HG03342 (cell line): ENCODE data around the gene PIF1.
"Not testable (repeated sequence)": the region's sequence is repeated elsewhere in the genome, so short reads cannot be mapped to it uniquely, and the experiment has no call there.

ENCODE experiments used
- ATAC-seq: cut with Tn5 transposase; IDR thresholded peaks from one replicate; pipeline ENCODE4 v1.9.1; 2021; ENCODE audit warnings: mild to moderate bottlenecking, moderate library complexity; ENCODE audit not compliant: unreplicated experiment

PIF1 gene

DNA sequence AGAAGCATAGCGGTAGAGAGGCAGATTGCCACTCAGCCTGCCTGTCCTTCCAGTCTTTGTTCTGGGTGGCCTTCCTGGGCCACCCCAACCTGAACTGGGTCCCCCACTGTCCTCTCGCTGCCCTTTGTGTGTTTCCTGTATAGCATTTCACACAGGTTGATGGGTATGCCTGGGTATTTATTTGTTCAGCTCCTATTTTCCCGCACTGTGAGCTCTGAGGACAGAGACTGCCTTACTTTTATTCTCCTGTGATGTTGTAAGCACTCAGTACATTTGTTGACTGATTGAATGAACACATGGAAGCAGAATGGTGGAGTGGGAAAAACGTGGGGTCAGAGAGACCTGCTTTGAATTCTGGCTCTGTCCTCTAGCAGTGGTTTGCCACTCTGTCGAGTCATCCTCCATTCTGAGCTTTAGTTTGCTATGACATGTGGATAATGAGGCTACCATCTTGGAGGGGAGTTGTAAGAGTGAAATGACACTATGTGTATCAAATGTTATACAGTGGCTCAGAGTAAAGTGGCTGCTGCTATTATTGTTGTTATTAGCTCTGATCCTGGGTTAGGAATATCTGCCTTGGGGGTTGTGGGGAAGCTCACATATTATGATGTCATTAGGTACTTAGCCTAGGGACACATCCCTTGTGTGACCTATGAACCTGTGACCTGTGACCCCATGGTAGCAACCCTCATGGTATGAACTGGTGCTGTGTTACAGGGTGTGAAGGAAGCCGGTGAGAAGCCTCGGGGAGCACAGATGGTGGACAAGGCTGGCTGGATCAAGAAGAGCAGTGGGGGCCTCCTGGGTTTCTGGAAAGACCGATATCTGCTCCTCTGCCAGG is 22.6 kb upstream of the PIF1 start:
- ATAC-seq = no peak

DNA sequence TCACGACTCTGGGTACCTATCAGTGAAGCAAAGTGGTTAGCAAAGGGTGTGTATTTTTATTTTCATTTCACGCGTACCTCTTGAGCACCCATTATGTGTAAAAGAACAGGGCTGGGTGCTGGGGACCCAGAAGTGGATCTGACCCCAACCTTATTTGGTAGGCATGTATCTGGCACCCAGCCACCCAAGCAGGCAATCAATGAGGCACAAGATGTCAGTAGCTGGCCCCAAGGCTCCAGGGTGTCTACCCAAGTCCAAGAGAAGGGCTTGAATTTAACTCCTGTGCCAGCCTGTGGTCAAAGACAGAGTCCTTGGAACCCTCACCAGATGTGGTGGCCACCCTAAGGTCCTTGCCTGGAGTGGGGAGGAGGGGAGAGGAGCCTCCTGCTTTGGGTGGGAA is 22.0 kb upstream of the PIF1 start:
- ATAC-seq = no peak

DNA sequence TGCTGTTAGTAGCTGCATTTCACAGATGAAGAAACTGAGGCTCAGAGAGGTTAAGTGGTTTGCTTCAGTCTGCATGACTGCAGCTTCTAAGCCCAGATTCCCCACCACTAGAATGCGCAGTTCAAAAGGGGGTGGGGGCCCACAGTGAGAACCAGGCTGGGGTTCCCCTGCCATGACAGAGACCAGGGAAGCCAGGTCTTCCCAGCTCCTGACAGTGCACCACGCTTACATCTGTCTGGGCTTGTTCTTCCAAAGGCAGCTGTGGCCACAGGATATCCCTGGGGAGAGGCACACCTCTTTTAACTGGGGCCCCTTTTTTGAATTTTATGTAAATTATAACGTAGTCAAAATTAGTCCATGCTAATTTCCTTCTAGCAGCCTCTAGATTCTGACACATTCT is 21.6 kb upstream of the PIF1 start:
- no peak for ATAC-seq

DNA sequence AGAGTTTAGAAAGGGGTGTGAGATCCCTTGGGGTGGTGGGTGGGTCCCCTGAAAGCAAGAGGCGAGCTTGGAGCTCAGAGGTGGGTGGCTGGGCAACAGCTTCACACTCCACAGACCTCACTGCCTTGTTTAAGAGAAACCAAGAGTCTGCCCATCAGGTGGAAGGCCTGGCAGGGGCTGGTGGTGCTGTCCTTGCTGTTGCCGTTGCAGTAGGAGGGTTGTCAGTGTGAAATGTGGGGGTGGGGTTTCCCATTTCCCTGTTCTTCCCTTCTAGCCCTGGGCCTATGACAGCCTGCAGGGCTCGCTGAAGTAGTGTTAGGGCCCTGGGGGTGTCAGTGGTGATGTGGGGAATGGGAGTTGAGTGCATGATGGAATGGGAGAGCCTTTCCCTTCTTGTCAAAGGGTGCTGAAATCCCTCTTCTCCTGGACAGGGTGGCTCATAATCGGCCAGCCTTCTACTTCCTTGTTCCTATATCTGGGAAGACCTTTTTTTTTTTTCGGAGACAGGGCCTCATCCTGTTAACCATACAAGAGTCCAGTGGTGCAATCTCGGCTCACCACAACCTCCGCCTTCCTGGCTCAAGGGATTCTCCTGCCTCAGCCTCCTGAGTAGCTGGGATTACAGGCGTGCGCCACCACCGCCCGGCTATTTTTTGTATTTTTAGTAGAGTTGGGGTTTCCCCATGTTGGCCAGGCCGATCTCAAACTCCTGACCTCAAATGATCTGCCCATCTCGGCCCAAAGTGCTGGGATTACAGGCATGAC is 20.6 kb upstream of the PIF1 start:
- no peak for ATAC-seq

DNA sequence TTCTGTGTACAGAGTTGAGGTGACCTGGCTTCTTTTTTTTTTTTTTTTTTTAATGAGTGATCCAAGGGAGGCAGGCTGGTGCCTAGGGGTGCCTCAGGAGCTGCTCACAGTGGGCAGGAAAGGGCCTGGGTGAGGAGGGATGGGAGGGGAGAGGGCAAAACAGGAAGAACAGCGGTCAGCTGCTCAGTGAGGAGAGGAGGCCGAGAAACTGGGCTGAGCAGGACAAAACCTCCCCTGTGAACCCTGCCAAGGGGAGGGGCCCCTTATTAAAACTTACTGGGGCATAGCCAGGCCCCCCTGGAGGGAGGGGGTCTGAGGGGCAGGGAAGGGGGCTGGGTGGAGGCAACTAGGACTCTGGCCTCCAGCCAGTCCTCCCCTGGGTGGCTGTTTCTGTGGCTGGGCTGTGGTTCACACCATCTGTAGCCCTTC is 19.8 kb upstream of the PIF1 start:
- no peak for ATAC-seq

- no peak for ATAC-seq
Measured at GRCh38 chr15:64844576-64845145, 19.2 kb upstream of the PIF1 start.

DNA sequence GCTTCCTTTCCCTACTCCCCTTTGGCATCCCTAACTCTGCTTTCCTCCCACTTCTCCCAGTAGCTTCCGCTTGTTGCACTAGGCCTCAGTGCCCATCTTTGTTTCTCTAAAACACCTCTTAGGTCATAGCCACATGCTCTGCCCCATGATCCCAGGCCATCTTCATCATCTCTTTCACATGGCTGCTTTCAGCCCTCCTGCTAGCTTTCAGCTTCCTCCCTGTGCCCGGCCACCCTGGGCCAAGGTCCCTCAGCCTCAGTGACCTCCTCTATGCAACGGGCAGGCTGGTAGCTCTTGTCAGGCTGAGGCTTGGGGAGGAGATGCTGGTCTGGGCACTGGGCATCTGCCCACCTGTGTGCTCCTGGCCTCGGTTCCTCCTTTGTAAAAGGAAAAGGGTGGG is 18.5 kb upstream of the PIF1 start:
- no peak for ATAC-seq

DNA sequence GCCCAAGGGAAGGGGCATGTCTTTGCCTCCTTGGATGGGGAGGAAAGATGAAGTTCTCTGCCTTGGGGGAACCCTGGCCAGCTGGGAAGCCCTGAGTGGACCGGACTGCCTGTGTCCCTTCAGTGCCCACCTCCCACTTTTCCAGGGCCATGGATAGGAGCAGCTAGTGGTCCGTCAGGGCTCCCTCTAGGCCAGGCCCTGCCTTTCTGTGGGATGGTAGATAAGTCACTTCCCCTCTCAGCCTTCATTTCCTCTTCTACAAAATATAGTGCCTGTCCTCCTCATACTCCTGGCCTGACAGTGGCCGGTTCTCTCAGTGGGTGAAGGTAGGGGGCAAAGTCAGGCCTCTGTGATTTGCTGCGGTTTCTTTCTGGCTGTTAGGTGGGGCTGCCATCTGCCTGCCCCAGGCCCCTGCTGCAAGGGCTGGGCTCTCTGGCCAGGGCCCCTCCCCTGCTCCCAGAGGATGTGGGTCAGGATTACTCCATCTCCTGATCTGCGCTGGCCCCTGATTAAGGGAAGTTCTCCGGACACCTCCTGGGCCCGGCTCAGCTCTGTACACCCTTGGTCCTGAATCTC is 17.6 kb upstream of the PIF1 start:
- no peak for ATAC-seq

DNA sequence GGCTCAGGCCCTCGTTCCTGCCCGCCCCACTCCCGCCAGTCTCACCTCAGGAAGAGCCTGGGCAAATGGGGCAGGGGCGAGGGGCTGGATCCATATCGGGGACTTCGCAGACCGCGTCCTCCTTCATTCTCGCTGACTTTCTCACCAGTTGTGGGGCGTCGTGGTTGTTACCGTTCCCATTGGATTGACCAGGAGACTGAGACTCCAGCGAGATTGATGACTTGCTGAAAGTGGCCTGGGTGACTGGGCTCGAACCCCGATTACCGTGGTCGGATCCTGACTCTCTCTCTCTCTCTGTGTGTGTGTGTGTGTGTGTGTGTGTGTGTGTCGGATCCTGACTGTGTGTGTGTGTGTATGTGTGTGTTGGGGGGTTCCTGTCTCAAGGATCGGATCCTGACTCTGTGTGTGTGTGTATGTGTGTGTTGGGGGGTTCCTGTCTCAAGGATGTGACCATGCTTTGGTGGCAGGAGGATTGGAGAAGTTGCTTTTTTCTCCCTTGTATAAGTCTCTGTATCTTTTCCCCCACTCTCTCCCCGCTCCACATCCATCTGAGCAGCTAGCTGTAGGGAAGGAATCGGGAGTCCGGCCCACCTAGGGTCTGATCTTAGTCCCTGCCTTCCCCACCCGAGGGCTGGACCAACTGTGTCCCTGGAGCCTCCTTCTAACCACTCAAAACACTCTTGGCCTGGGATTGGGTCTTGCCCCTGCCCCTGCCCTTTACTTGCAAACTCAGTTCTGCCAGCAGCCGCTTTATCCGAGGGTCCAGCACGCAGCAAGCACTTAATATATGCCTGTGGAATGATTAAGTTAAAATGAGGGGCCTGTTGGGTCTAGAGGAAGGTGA is 16.9 kb upstream of the PIF1 start:
- no peak for ATAC-seq

GRCh38 chr15:64841344-64842095 is 16.1 kb upstream of the PIF1 start, which contains the start of gene PLEKHO2:
TSS of gene PLEKHO2 (plus strand) at chr15:64841915. CDS start at chr15:64842017, 102 bp downstream.
- peak; percentile 62 for ATAC-seq

GRCh38 chr15:64841060-64841343 is 15.6 kb upstream of the PIF1 start:
- ATAC-seq = no peak

DNA sequence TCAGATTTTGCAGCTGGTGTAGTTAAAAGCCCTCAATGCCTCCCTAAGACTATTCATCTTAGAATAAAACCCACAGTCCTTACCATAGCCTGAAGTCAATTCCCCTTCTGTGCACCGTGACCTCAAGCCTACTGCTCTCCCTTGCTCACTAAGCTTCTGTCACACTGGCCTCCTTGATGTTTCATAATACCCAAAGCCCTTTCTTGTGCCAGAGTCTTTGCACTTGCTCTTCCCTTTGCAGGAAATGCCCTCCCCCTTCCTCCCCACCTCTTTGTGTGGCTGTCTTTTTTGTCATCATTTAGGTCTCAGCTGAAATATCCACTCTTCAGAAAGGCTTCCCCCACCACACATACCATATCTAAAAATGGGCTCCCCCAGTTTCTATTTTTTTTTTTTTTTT is 12.1 kb upstream of the PIF1 start:
- ATAC-seq = no peak

DNA sequence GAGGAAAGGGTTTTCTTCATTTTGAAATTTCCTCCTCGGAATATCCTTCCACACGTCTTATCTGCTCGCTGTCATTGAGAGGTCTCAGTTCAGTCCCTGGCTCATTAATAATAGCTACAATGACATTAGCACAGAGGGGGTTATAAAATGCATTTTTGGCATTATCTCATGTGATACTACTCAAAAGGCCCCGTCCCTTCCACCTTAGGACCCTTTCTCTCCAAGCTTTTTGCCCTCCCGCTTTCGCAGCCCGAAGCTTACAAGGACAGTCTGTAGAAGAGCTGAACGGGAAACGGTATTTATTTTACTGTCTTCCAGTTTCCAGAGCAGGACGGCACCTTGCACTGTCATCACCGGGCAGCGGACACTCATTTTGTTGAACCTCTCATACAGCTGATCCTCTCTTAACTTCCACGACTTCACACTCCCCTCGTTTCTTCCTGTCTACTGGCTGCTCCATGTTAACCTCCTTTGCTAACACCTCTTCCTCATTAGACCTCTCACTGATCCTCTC is 10.6 kb upstream of the PIF1 start:
- ATAC-seq = no peak

DNA sequence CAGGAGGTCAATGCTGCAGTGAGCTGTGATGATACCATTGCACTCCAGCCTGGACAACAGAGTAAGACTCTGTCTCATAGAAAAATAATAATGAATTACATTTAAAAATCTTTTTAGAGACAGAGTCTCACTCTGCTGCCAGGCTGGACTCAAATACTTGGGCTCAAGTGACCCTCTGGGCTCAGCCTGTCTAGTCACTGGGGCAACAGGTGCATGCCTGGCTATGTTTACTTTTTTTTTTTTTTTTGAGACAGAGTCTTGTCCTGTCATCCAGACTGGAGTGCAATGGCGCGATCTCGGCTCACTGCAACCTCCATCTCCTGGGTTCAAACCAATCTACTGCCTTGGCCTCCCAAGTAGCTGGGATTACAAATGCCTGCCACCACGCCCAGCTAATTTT is 8.2 kb upstream of the PIF1 start:
- ATAC-seq = no peak

DNA sequence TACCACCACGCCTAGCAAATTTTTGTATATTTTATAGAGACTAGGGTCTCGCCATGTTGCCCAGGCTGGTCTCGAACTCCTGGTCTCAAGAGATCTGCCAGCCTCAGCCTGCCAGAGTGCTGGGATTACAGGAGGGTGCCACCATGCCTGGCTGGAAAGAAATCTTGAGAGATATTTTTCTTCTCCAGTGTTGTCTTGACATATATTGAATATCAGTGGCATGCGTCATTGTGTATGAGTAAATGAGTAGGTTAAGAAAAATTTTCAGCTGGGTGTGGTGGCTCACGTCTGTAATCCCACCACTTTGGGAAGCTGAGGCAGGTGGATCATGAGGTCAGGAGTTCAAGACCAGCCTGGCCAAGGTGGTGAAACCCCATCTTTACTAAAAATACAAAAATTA is 3.5 kb upstream of the PIF1 start:
- no peak for ATAC-seq

DNA sequence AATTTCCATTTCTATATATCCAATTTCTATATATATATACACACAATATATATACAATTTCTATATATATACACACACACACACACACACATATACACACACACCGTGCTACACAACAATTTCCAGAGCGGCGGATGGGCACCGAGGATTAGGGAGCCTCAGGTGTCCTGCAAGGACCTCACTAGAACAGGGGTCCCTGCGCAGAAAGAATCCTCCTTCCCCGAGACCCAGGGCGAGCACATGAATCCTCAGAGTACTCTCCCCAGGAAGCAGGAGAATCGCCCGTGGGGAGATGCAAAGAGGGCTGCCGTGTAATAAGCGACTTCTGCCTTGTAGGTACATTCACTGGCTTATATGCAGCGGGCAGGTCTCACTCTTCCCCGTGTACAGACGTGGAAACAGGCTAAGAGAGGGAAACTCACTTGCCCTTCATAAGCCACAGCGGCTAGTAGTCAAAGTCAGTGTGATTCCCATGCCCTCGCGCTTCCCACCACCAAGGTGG is 467 bp downstream of the PIF1 start:
- ATAC-seq = peak; percentile 1

DNA sequence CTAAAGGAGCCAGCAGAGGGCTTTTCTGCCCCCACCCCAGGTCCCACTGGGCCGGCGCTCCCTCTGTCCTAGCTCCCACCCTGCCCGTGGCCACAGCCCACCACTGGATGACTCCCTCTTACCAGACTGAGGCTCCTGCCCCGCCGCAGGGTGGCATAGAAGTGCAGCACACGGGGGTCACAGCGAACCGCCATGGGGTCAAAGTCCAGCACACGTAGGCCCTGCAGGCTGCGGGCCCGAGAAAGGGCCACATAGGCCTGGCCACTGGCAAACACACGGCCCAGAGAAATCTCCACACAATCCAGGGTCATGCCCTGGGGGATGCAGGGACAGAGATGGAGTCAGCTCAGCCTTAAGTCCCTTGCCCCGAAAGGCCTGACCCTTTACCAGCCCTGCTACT is 9.0 kb downstream of the PIF1 start:
- ATAC-seq = no peak

DNA sequence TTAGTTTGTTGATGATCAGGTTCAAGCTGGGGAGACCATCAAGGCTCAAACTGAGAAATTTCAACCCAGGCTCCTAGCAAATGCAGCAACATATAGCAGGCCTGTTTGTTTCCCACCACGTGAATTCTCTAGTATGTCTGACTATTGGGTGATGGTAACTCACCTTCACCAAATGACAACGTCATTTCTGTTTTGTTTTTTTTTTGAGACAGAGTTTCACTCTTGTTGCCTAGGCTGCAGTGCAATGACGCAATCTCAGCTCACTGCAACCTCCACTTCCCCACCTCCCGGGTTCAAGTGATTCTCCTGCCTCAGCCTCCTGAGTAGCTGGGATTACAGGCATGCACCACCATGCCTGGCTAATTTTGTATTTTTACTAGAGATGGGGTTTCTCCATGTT is 10.5 kb downstream of the PIF1 start:
- ATAC-seq = not testable (repeated sequence)

- ATAC-seq = not testable (repeated sequence)
Measured at GRCh38 chr15:64814283-64814682, 11.2 kb downstream of the PIF1 start.

DNA sequence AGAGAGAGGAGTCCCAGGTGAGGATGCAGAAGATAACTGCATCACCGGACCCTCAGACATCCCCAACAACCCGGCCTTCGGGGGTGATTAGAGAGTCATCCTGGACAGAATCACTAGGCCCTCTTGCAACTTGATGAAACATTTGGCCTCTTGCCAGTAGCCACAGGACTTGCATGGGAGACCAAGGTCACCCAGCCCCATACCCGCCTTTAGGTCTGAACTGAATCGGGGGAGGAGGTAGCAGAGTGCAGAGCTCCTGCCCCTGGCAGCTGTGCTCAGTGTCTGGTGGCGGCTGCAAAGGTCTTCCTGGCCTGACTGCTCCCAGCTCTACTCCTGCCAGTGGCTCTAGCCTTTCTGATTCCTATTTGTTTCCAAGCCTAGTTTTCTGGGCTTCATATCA is 12.4 kb downstream of the PIF1 start:
- ATAC-seq = no peak
